ENCODE measurements around the gene ARL15.

Gene ARL15

DNA sequence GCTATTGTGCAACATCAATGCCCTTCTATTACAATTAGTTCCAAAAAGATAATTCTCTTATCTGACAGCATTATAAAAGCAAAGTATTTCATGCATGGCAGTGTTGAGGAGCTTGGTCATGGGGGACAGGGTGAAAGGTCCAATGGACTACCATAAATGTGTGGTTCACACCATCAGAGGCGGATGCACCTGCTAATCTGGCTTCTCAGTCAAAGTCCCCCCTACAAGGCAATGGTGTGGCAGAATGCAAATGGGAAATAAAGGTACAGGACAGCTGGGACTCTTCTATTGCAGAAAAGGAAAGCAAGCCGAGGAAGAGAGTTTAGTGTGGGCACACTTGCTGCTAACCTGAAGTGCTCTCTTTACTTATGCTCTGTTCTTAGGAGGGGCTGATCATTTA, 380.8 kb downstream of the ARL15 start:
- no peak overlapping the region for H3K4me3 ChIP-seq (ENCODE audit: low read depth, low read length)
- in situ Hi-C loops (cut with HindIII; ENCODE audit: low sequenced_read_pairs): no loop called here
- DNase-seq (ENCODE audit: low read depth): no peak
- TF ChIP-seq, protein P1, sequence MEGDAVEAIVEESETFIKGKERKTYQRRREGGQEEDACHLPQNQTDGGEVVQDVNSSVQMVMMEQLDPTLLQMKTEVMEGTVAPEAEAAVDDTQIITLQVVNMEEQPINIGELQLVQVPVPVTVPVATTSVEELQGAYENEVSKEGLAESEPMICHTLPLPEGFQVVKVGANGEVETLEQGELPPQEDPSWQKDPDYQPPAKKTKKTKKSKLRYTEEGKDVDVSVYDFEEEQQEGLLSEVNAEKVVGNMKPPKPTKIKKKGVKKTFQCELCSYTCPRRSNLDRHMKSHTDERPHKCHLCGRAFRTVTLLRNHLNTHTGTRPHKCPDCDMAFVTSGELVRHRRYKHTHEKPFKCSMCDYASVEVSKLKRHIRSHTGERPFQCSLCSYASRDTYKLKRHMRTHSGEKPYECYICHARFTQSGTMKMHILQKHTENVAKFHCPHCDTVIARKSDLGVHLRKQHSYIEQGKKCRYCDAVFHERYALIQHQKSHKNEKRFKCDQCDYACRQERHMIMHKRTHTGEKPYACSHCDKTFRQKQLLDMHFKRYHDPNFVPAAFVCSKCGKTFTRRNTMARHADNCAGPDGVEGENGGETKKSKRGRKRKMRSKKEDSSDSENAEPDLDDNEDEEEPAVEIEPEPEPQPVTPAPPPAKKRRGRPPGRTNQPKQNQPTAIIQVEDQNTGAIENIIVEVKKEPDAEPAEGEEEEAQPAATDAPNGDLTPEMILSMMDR (IDR thresholded peaks at IDR 0.05; ENCODE audit: low read depth, low read length, missing control alignments): no peak

DNA sequence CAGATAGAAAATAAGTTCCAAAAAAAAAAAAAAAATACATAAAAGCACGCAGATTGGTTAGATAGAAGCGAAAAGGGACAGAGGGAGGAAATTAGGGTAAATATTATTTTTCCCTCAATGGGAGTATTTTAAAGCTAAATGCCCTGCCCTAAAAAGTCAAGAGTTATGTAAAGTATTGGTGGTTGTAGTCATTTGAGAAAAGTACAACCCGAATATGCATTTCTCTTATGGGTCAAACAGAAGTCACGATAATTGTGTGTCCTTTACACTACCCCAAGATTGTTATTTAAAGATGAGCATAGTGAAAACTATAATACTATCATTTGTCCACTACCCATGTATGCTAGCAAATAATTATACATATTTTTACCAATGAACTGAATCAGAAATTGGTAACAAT, 381.2 kb downstream of the ARL15 start:
- in situ Hi-C loops (cut with HindIII; ENCODE audit: low sequenced_read_pairs): no loop called here
- TF ChIP-seq, protein P1 (IDR thresholded peaks at IDR 0.05; ENCODE audit: low read depth, low read length, missing control alignments): no peak
- DNase-seq (ENCODE audit: low read depth): no peak
- no peak overlapping the region for H3K4me3 ChIP-seq (ENCODE audit: low read depth, low read length)

DNA sequence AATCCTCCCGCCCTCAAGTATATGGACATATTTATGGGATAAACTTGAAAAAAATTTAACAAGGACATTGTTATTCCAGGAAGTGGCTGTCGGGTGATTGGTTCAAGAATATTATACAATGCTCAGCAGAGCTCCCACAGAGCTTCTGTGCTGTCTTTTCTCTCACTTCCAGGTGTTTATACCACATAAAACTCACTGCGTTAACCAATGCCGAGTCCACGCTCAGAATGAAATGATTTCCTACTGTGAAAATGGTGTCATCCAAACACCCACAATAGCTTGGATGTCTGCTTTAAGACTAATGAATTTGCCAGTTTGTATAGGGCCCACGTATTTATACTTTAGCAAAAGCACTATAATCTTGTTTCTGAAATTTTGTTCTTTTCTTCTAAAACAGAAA, 381.7 kb downstream of the ARL15 start:
- DNase-seq (ENCODE audit: low read depth): no peak
- in situ Hi-C loops (cut with HindIII; ENCODE audit: low sequenced_read_pairs): no loop called here
- no peak overlapping the region for H3K4me3 ChIP-seq (ENCODE audit: low read depth, low read length)
- TF ChIP-seq, protein P1 (IDR thresholded peaks at IDR 0.05; ENCODE audit: low read depth, low read length, missing control alignments): no peak

DNA sequence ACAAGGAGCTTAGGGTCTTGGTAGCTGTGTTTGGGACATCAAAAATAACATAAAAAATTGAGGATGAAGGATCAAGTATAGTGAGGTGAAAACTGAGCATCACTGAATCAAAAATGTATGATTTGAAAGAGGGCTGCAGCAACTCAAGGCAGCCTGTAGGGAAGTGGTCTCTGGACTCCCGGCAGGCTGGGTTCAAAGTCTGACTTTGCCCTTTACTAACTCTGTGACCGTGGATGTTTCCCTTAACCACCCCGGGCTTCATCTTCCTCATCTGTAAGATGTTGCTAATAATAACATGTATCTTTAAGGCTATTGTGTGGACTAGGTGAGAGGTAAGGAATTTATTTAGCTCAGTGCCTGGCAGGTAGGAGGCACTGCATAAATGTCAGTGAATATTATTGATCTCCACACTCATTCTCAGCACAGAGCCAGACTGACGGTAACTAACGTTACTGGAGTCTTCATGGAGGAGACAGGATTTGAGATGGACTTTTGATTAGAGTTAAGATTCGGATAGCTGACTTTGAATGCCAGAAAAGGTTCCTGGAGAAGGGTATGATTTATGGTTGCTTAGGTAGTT, 382.6 kb downstream of the ARL15 start:
- TF ChIP-seq, protein P1 (IDR thresholded peaks at IDR 0.05; ENCODE audit: low read depth, low read length, missing control alignments): no peak
- H3K4me3 ChIP-seq (ENCODE audit: low read depth, low read length): no peak overlapping the region
- in situ Hi-C loops (cut with HindIII; ENCODE audit: low sequenced_read_pairs): no loop called here
- DNase-seq (ENCODE audit: low read depth): no peak

DNA sequence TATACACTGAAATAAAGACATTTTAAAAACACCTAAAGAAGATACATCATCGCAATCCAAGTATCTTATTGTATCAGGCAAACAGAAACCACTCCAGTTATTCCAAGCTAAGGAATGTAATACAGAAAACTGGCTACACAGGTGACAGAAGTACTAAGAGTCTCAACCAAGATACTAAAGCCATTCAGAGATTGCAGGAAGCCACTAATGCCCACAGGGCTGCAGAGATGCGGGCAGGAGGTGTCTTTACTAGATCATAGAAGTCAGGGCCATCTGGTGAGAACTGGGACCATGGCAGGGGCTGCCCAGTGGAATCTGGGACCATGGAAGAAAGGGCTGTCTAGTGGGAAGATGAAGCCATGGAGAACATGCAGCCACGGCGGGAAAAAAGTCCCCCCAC, 384.3 kb downstream of the ARL15 start:
- in situ Hi-C loops (cut with HindIII; ENCODE audit: low sequenced_read_pairs): no loop called here
- no peak overlapping the region for H3K4me3 ChIP-seq (ENCODE audit: low read depth, low read length)
- no peak for DNase-seq (ENCODE audit: low read depth)
- TF ChIP-seq, protein P1 (IDR thresholded peaks at IDR 0.05; ENCODE audit: low read depth, low read length, missing control alignments): no peak

DNA sequence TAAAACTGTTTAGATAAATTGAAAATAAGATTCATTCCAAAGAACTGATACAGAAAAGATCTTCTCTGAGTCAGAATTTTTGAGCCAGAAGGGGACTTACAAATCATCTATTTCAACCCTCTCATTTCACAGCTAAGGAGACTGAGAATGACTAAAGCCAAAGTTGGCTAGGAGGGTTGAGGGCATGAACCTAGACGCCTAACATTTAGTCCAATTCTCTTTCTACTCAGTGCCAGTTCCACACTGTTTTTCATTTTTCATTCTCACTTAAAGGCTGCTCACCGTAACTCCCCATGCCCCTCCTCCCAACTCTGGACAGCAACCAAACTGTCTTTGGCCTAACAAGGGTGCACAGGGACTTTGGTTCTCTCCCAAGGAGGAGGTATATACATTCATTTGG, 386.0 kb downstream of the ARL15 start:
- H3K4me3 ChIP-seq (ENCODE audit: low read depth, low read length): no peak overlapping the region
- TF ChIP-seq, protein P1 (IDR thresholded peaks at IDR 0.05; ENCODE audit: low read depth, low read length, missing control alignments): no peak
- in situ Hi-C loops (cut with HindIII; ENCODE audit: low sequenced_read_pairs): no loop called here
- no peak for DNase-seq (ENCODE audit: low read depth)

Measured in astrocyte of the cerebellum (primary cell).